NCI-H524 treated with DMSO at 0.1 percent for 48 hours (cell line): Measurements from ENCODE around the gene MALRD1.

Source experiments
- DNase-seq: peaks from one replicate; lab custom pipeline; 2025; lab: John Stamatoyannopoulos, UW

The MALRD1 gene

DNA sequence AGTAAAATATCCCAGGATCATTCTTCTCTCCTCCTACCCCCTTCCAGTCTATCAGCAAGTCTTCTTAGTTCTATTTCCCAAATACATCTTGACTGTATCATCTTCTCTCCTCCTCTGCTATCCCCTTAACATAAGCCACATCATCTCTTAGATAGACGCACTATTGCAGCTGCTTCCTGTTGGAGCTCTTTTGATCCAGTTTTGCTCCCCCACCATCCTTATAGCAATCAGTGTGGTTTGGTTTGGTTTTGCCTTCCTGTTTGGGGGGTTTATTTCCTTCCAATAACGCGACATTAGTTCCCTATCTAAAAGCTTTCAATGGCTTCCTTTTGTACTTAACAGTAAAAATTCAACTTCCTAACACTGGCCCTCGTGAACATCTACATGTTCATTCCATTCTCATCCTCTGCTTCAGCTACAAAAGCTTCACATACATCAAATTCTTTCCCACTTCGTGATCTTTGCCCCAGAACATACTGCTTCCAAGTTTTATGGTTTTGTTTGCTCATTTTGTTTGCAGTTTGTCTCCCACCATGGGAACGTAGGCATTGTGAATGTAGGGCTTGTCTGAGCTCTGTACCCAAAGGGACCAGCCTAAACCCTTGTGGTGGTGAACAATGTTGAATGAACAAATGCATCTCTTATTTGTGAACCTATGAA lies 734.0 kb downstream of the MALRD1 start:
- no peak for DNase-seq

DNA sequence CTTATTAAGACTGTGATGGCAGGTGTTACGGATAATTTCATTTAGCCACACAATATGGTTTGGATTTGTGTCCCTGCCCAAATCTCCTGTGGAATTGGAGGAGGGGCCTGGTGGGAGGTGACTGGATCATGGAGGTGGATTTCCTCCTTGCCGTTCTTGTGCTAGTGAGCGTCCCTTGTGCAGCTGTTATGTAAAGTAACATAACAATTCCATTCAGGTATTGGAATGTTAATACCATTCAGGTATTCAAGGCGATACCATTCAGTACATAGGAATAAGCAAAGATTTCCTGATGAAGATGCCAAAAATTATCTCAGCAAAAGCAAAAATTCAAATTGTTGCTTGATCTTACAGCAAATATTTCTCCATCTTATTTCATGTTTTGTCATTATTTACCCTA lies 735.1 kb downstream of the MALRD1 start:
- DNase-seq = no peak
